ENCODE data around the gene GLI1.
A peak's percentile ranks its signal among the peaks of the same experiment; 100 is the strongest.

The GLI1 gene

GRCh38 chr12:57461276-57461916, 1.8 kb downstream of the GLI1 start:
- peak; percentile 50 for DNase-seq (ENCODE audit: low spot score)

GRCh38 chr12:57461917-57462250, 2.3 kb downstream of the GLI1 start:
- no peak for DNase-seq (ENCODE audit: low spot score)

- peak; percentile 95 for DNase-seq (ENCODE audit: low spot score)
These were observed 2.8 kb downstream of the GLI1 start for GRCh38 chr12:57462251-57462911.

GRCh38 chr12:57462912-57463253, 3.3 kb downstream of the GLI1 start:
- DNase-seq (ENCODE audit: low spot score), result no peak

GRCh38 chr12:57464569-57464968, 5.0 kb downstream of the GLI1 start:
- no peak for DNase-seq (ENCODE audit: low spot score)

- no peak for DNase-seq (ENCODE audit: low spot score)
These were observed 5.6 kb downstream of the GLI1 start for GRCh38 chr12:57465030-57465746.

- DNase-seq (ENCODE audit: low spot score), result no peak
These were observed 6.3 kb downstream of the GLI1 start for GRCh38 chr12:57465747-57466505.

- DNase-seq (ENCODE audit: low spot score), result no peak
These were observed 7.8 kb downstream of the GLI1 start for GRCh38 chr12:57467212-57467874.

- no peak for DNase-seq (ENCODE audit: low spot score)
These were observed 8.3 kb downstream of the GLI1 start for GRCh38 chr12:57467915-57468314.

- no peak for DNase-seq (ENCODE audit: low spot score)
These were observed 9.9 kb downstream of the GLI1 start for GRCh38 chr12:57469296-57470164.

- DNase-seq (ENCODE audit: low spot score), result no peak
These were observed 10.8 kb downstream of the GLI1 start for GRCh38 chr12:57470286-57470969.

GRCh38 chr12:57470970-57471656, 11.5 kb downstream of the GLI1 start:
- DNase-seq (ENCODE audit: low spot score), result no peak

GRCh38 chr12:57471661-57472060, 12.1 kb downstream of the GLI1 start:
- DNase-seq (ENCODE audit: low spot score), result no peak

- no peak for DNase-seq (ENCODE audit: low spot score)
These were observed 12.8 kb downstream of the GLI1 start for GRCh38 chr12:57472391-57472790.

- DNase-seq (ENCODE audit: low spot score), result no peak
These were observed 13.8 kb downstream of the GLI1 start for GRCh38 chr12:57473392-57473791.

- DNase-seq (ENCODE audit: low spot score), result no peak
These were observed 14.3 kb downstream of the GLI1 start for GRCh38 chr12:57473886-57474285.

GRCh38 chr12:57474430-57474829, 14.8 kb downstream of the GLI1 start:
- no peak for DNase-seq (ENCODE audit: low spot score)

- DNase-seq (ENCODE audit: low spot score), result no peak
These were observed 15.3 kb downstream of the GLI1 start for GRCh38 chr12:57474862-57475261.

- DNase-seq (ENCODE audit: low spot score), result no peak
These were observed 15.9 kb downstream of the GLI1 start for GRCh38 chr12:57475271-57476161.

Measured in SW480 (cell line).